ENCODE data around the gene ARHGAP31.

Gene ARHGAP31

GRCh38 chr3:119375510-119375909 is 81.3 kb downstream of the ARHGAP31 start:
- no peaks in the 10 kb centered on the region for H3K27me3 ChIP-seq (replicated peaks; ENCODE audit: control insufficient read depth, insufficient read depth, low read length, poor library complexity, severe bottlenecking)
- H3K4me1 ChIP-seq (ENCODE audit: control insufficient read depth, insufficient read depth, low read length, poor library complexity, severe bottlenecking), result no peaks in the 10 kb centered on the region
- H3K27ac ChIP-seq (ENCODE audit: insufficient read depth, low read length, poor library complexity, severe bottlenecking), result no peak overlapping the region
- H3K9me3 ChIP-seq (ENCODE audit: control insufficient read depth, low read length), result no peaks in the 10 kb centered on the region
- no peak for DNase-seq
- no peak overlapping the region for H3K4me3 ChIP-seq (ENCODE audit: insufficient read depth, low read depth, low read length, poor library complexity, severe bottlenecking)
- peaks cover 6% of the 10 kb centered on the region for H3K36me3 ChIP-seq (ENCODE audit: control insufficient read depth, insufficient read depth, low read length)

GRCh38 chr3:119376758-119377157 is 82.6 kb downstream of the ARHGAP31 start:
- peaks cover 6% of the 10 kb centered on the region for H3K36me3 ChIP-seq (ENCODE audit: control insufficient read depth, insufficient read depth, low read length)
- no peak for DNase-seq

GRCh38 chr3:119378259-119378803 is 84.1 kb downstream of the ARHGAP31 start:
- Histone ChIP-seq H3K36me3 (ENCODE audit: control insufficient read depth, insufficient read depth, low read length) (peaks cover 6% of the 10 kb centered on the region), H3K9me3 (ENCODE audit: control insufficient read depth, low read length) (no peaks in the 10 kb centered on the region), H3K27ac (ENCODE audit: insufficient read depth, low read length, poor library complexity, severe bottlenecking) (no peak overlapping the region), H3K4me1 (ENCODE audit: control insufficient read depth, insufficient read depth, low read length, poor library complexity, severe bottlenecking) (no peaks in the 10 kb centered on the region), H3K4me3 (ENCODE audit: insufficient read depth, low read depth, low read length, poor library complexity, severe bottlenecking) (no peak overlapping the region), H3K27me3 (replicated peaks; ENCODE audit: control insufficient read depth, insufficient read depth, low read length, poor library complexity, severe bottlenecking) (no peaks in the 10 kb centered on the region)
- DNase-seq, result no peak

More at GRCh38 chr3:119376758-119377157, 82.6 kb downstream of the ARHGAP31 start:
- Histone ChIP-seq H3K9me3 (ENCODE audit: control insufficient read depth, low read length) (no peaks in the 10 kb centered on the region), H3K27ac (ENCODE audit: insufficient read depth, low read length, poor library complexity, severe bottlenecking) (no peak overlapping the region), H3K27me3 (replicated peaks; ENCODE audit: control insufficient read depth, insufficient read depth, low read length, poor library complexity, severe bottlenecking) (no peaks in the 10 kb centered on the region), H3K4me3 (ENCODE audit: insufficient read depth, low read depth, low read length, poor library complexity, severe bottlenecking) (no peak overlapping the region), H3K4me1 (ENCODE audit: control insufficient read depth, insufficient read depth, low read length, poor library complexity, severe bottlenecking) (no peaks in the 10 kb centered on the region)

GRCh38 chr3:119380697-119381096 is 86.5 kb downstream of the ARHGAP31 start:
- Histone ChIP-seq H3K27ac (ENCODE audit: insufficient read depth, low read length, poor library complexity, severe bottlenecking) (no peak overlapping the region), H3K36me3 (ENCODE audit: control insufficient read depth, insufficient read depth, low read length) (peaks cover 2% of the 10 kb centered on the region), H3K27me3 (replicated peaks; ENCODE audit: control insufficient read depth, insufficient read depth, low read length, poor library complexity, severe bottlenecking) (no peaks in the 10 kb centered on the region), H3K9me3 (ENCODE audit: control insufficient read depth, low read length) (no peaks in the 10 kb centered on the region), H3K4me3 (ENCODE audit: insufficient read depth, low read depth, low read length, poor library complexity, severe bottlenecking) (no peak overlapping the region), H3K4me1 (ENCODE audit: control insufficient read depth, insufficient read depth, low read length, poor library complexity, severe bottlenecking) (no peaks in the 10 kb centered on the region)
- DNase-seq, result no peak

- Histone ChIP-seq H3K4me3 (ENCODE audit: insufficient read depth, low read depth, low read length, poor library complexity, severe bottlenecking) (no peak overlapping the region), H3K27ac (ENCODE audit: insufficient read depth, low read length, poor library complexity, severe bottlenecking) (no peak overlapping the region), H3K36me3 (ENCODE audit: control insufficient read depth, insufficient read depth, low read length) (no peaks in the 10 kb centered on the region), H3K27me3 (replicated peaks; ENCODE audit: control insufficient read depth, insufficient read depth, low read length, poor library complexity, severe bottlenecking) (no peaks in the 10 kb centered on the region), H3K9me3 (ENCODE audit: control insufficient read depth, low read length) (no peaks in the 10 kb centered on the region), H3K4me1 (ENCODE audit: control insufficient read depth, insufficient read depth, low read length, poor library complexity, severe bottlenecking) (no peaks in the 10 kb centered on the region)
- no peak for DNase-seq
These were observed 88.0 kb downstream of the ARHGAP31 start for GRCh38 chr3:119382134-119382533.

GRCh38 chr3:119388577-119388976 is 94.4 kb downstream of the ARHGAP31 start:
- Histone ChIP-seq H3K27me3 (replicated peaks; ENCODE audit: control insufficient read depth, insufficient read depth, low read length, poor library complexity, severe bottlenecking) (no peaks in the 10 kb centered on the region), H3K27ac (ENCODE audit: insufficient read depth, low read length, poor library complexity, severe bottlenecking) (no peak overlapping the region), H3K36me3 (ENCODE audit: control insufficient read depth, insufficient read depth, low read length) (peaks cover 12% of the 10 kb centered on the region), H3K4me1 (ENCODE audit: control insufficient read depth, insufficient read depth, low read length, poor library complexity, severe bottlenecking) (no peaks in the 10 kb centered on the region), H3K9me3 (ENCODE audit: control insufficient read depth, low read length) (no peaks in the 10 kb centered on the region), H3K4me3 (ENCODE audit: insufficient read depth, low read depth, low read length, poor library complexity, severe bottlenecking) (no peak overlapping the region)
- DNase-seq, result no peak

GRCh38 chr3:119395923-119396358 is 101.8 kb downstream of the ARHGAP31 start:
- Histone ChIP-seq H3K4me3 (ENCODE audit: insufficient read depth, low read depth, low read length, poor library complexity, severe bottlenecking) (no peak overlapping the region), H3K36me3 (ENCODE audit: control insufficient read depth, insufficient read depth, low read length) (peaks cover 13% of the 10 kb centered on the region)
- no peak for DNase-seq

GRCh38 chr3:119396870-119397269 is 102.7 kb downstream of the ARHGAP31 start:
- Histone ChIP-seq H3K27me3 (replicated peaks; ENCODE audit: control insufficient read depth, insufficient read depth, low read length, poor library complexity, severe bottlenecking) (no peaks in the 10 kb centered on the region), H3K4me3 (ENCODE audit: insufficient read depth, low read depth, low read length, poor library complexity, severe bottlenecking) (no peak overlapping the region), H3K36me3 (ENCODE audit: control insufficient read depth, insufficient read depth, low read length) (peaks cover 9% of the 10 kb centered on the region), H3K9me3 (ENCODE audit: control insufficient read depth, low read length) (no peaks in the 10 kb centered on the region), H3K27ac (ENCODE audit: insufficient read depth, low read length, poor library complexity, severe bottlenecking) (no peak overlapping the region), H3K4me1 (ENCODE audit: control insufficient read depth, insufficient read depth, low read length, poor library complexity, severe bottlenecking) (no peaks in the 10 kb centered on the region)
- DNase-seq, result no peak

More at GRCh38 chr3:119395923-119396358, 101.8 kb downstream of the ARHGAP31 start:
- Histone ChIP-seq H3K4me1 (ENCODE audit: control insufficient read depth, insufficient read depth, low read length, poor library complexity, severe bottlenecking) (no peaks in the 10 kb centered on the region), H3K27me3 (replicated peaks; ENCODE audit: control insufficient read depth, insufficient read depth, low read length, poor library complexity, severe bottlenecking) (no peaks in the 10 kb centered on the region), H3K9me3 (ENCODE audit: control insufficient read depth, low read length) (no peaks in the 10 kb centered on the region), H3K27ac (ENCODE audit: insufficient read depth, low read length, poor library complexity, severe bottlenecking) (no peak overlapping the region)

- H3K9me3 ChIP-seq (ENCODE audit: control insufficient read depth, low read length), result no peaks in the 10 kb centered on the region
- peaks cover 9% of the 10 kb centered on the region for H3K36me3 ChIP-seq (ENCODE audit: control insufficient read depth, insufficient read depth, low read length)
- no peak overlapping the region for H3K4me3 ChIP-seq (ENCODE audit: insufficient read depth, low read depth, low read length, poor library complexity, severe bottlenecking)
- DNase-seq, result no peak
- H3K27ac ChIP-seq (ENCODE audit: insufficient read depth, low read length, poor library complexity, severe bottlenecking), result no peak overlapping the region
- no peaks in the 10 kb centered on the region for H3K4me1 ChIP-seq (ENCODE audit: control insufficient read depth, insufficient read depth, low read length, poor library complexity, severe bottlenecking)
- no peaks in the 10 kb centered on the region for H3K27me3 ChIP-seq (replicated peaks; ENCODE audit: control insufficient read depth, insufficient read depth, low read length, poor library complexity, severe bottlenecking)
These were observed 106.3 kb downstream of the ARHGAP31 start for GRCh38 chr3:119400466-119400865.

- no peak for DNase-seq
- Histone ChIP-seq H3K9me3 (ENCODE audit: control insufficient read depth, low read length) (no peaks in the 10 kb centered on the region), H3K27ac (ENCODE audit: insufficient read depth, low read length, poor library complexity, severe bottlenecking) (no peak overlapping the region), H3K36me3 (ENCODE audit: control insufficient read depth, insufficient read depth, low read length) (peaks cover 9% of the 10 kb centered on the region), H3K4me1 (ENCODE audit: control insufficient read depth, insufficient read depth, low read length, poor library complexity, severe bottlenecking) (no peaks in the 10 kb centered on the region), H3K4me3 (ENCODE audit: insufficient read depth, low read depth, low read length, poor library complexity, severe bottlenecking) (no peak overlapping the region), H3K27me3 (replicated peaks; ENCODE audit: control insufficient read depth, insufficient read depth, low read length, poor library complexity, severe bottlenecking) (no peaks in the 10 kb centered on the region)
These were observed 106.9 kb downstream of the ARHGAP31 start for GRCh38 chr3:119401069-119401468.
